Neutrophil (primary cell): ENCODE data around the gene C16orf54.
A peak's percentile ranks its signal among the peaks of the same experiment; 100 is the strongest.

ENCODE experiments used
- H3K27ac ChIP-seq: fragments of 200-600 bp; sonication (generic); 2 replicates; pipeline ENCODE4 v1.5.1; 2016; ENCODE audit warnings: mild to moderate bottlenecking, moderate library complexity
- H3K27me3 ChIP-seq: fragments of 200-600 bp; sonication (generic); 2 replicates; pipeline ENCODE4 v1.6.0; 2016; ENCODE audit warnings: mild to moderate bottlenecking
- H3K36me3 ChIP-seq: fragments of 200-600 bp; sonication (generic); 2 replicates; pipeline ENCODE4 v1.5.1; 2017
- H3K4me1 ChIP-seq, 2 experiments: fragments of 200-600 bp in 1 of 2; sonication (generic) in 1 of 2; 1 replicate in 1 of 2; 2 replicates in 1 of 2; pipeline versions ENCODE4 v1.5.1 to v1.6.1; 2013 to 2016; ENCODE audit warnings: low read depth in 1 of 2, low read length in 1 of 2, mild to moderate bottlenecking in 1 of 2, moderate library complexity in 1 of 2; ENCODE audit not compliant: control insufficient read depth in 1 of 2, insufficient read depth in 1 of 2
- H3K4me3 ChIP-seq, 2 experiments: fragments of 200-600 bp in 1 of 2; sonication (generic) in 1 of 2; 1 replicate in 1 of 2; 2 replicates in 1 of 2; pipeline ENCODE4 v1.5.1; 2013 to 2016; ENCODE audit warnings: low read depth in 1 of 2, low read length in 1 of 2, mild to moderate bottlenecking in 1 of 2, moderate library complexity in 1 of 2
- H3K9me3 ChIP-seq: fragments of 200-600 bp; sonication (generic); 2 replicates; pipeline ENCODE4 v1.5.1; 2016
- CTCF ChIP-seq: fragments of 200-600 bp; sonication (generic); IDR thresholded peaks from 2 replicates; pipeline ENCODE4 v1.5.1; 2016; ENCODE audit warnings: antibody characterized with exemption

C16orf54 gene

GRCh38 chr16:29770250-29770929 lies 24.6 kb upstream of the C16orf54 start:
- H3K27me3 ChIP-seq, result no peaks in the 10 kb centered on the region
- H3K9me3 ChIP-seq, result no peaks in the 10 kb centered on the region
- TF ChIP-seq CTCF, result no peak
- no peaks in the 10 kb centered on the region for H3K36me3 ChIP-seq
- peaks cover 36 to 39% of the 10 kb centered on the region in 2 experiments for H3K4me1 ChIP-seq
- peak overlapping the region in 1 of 2 experiments; percentile 40 for H3K4me3 ChIP-seq
- H3K27ac ChIP-seq, result peak overlapping the region; percentile 69

DNA sequence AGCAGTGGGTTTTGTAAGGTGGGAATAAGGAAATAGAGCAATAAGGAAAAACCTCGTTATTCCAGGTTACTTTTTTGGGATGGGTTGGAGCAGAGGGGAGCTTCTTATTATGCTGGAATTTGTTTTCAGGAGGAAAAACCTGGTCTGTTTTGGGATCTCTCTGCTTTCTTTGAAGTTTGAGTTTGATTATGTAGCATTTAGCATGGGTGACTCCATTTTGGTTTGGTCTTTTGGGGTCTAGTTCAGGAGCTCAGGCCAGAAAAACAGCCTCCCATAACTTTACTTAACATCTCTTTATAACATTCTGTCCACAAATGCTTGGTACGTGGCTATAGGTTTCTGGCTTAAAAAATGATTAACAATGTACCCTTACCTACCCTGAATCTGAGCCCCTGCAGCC lies 23.7 kb upstream of the C16orf54 start:
- no peak overlapping the region for H3K4me3 ChIP-seq
- no peak for TF ChIP-seq CTCF
- H3K27me3 ChIP-seq, result no peaks in the 10 kb centered on the region
- no peaks in the 10 kb centered on the region for H3K9me3 ChIP-seq
- peak overlapping the region; percentile 26 for H3K27ac ChIP-seq
- peaks cover 36 to 39% of the 10 kb centered on the region in 2 experiments for H3K4me1 ChIP-seq
- no peaks in the 10 kb centered on the region for H3K36me3 ChIP-seq

GRCh38 chr16:29767062-29767461 lies 21.3 kb upstream of the C16orf54 start:
- Histone ChIP-seq H3K36me3 (no peaks in the 10 kb centered on the region), H3K4me1 (peaks cover 20 to 21% of the 10 kb centered on the region in 2 experiments), H3K27ac (no peak overlapping the region), H3K27me3 (no peaks in the 10 kb centered on the region), H3K9me3 (no peaks in the 10 kb centered on the region), H3K4me3 (no peak overlapping the region)
- TF ChIP-seq CTCF, result no peak

- Histone ChIP-seq H3K27ac (no peak overlapping the region), H3K4me1 (peaks cover 15 to 16% of the 10 kb centered on the region in 2 experiments), H3K27me3 (no peaks in the 10 kb centered on the region), H3K9me3 (no peaks in the 10 kb centered on the region), H3K4me3 (no peak overlapping the region), H3K36me3 (no peaks in the 10 kb centered on the region)
- TF ChIP-seq CTCF, result no peak
These were observed 20.8 kb upstream of the C16orf54 start for GRCh38 chr16:29766571-29766970.

GRCh38 chr16:29765167-29766032 lies 19.6 kb upstream of the C16orf54 start:
- Histone ChIP-seq H3K27ac (no peak overlapping the region), H3K9me3 (no peaks in the 10 kb centered on the region), H3K4me3 (no peak overlapping the region), H3K27me3 (no peaks in the 10 kb centered on the region), H3K4me1 (peaks cover 3 to 5% of the 10 kb centered on the region in 2 experiments), H3K36me3 (no peaks in the 10 kb centered on the region)
- TF ChIP-seq CTCF, result no peak
